SJSA1 (cell line): ENCODE data around the gene RPGRIP1L. TPM values are rescaled to one million over a fixed set of nuclear protein-coding genes. Genes with fewer than 3 reads are reported as not detected.
"Not testable (repeated sequence)": the region's sequence is repeated elsewhere in the genome, so short reads cannot be mapped to it uniquely, and the experiment has no call there.

Source experiments
- DNase-seq, 2 experiments: peaks; one replicate each; pipeline ENCODE4 v3.0.0-alpha.2; 2015 to 2020; ENCODE audit warnings: low spot score in 2 of 2, low read depth in 1 of 2
- H3K27ac ChIP-seq: fragments of 250-450 bp; sonication (Bioruptor Pico); 2 replicates; pipeline ENCODE4 v1.5.1; 2020; ENCODE audit warnings: mild to moderate bottlenecking, moderate library complexity
- H3K27me3 ChIP-seq: fragments of 250-450 bp; sonication (Bioruptor Pico); replicated peaks from 2 replicates; pipeline ENCODE4 v1.5.1; 2020; ENCODE audit warnings: mild to moderate bottlenecking, moderate library complexity
- H3K36me3 ChIP-seq: fragments of 250-450 bp; sonication (Bioruptor Pico); 2 replicates; pipeline ENCODE4 v1.5.1; 2020; ENCODE audit warnings: mild to moderate bottlenecking
- H3K4me1 ChIP-seq: fragments of 250-450 bp; sonication (Bioruptor Pico); replicated peaks from 2 replicates; pipeline ENCODE4 v1.6.1; 2021; ENCODE audit warnings: mild to moderate bottlenecking
- H3K4me3 ChIP-seq: fragments of 250-450 bp; sonication (Bioruptor Pico); 2 replicates; pipeline ENCODE4 v1.5.1; 2020; ENCODE audit warnings: mild to moderate bottlenecking
- H3K9me3 ChIP-seq: fragments of 250-450 bp; sonication (Bioruptor Pico); replicated peaks from 2 replicates; pipeline ENCODE4 v1.5.1; 2020; ENCODE audit warnings: mild to moderate bottlenecking
- total RNA-seq: library from RNA; depleted of rRNA; stranded (reverse); fragments of >200 nt; shearing (Covaris generic); gene quantifications from 2 replicates; pipeline ENCODE4 v1.2.3, GENCODE V29; 2014

RPGRIP1L gene
- total RNA-seq, 1 experiment from 2014 or later = 14.6 TPM

- not testable (repeated sequence) for H3K4me3 ChIP-seq, DNase-seq, H3K9me3 ChIP-seq, H3K27me3 ChIP-seq, H3K27ac ChIP-seq, H3K4me1 ChIP-seq
- H3K36me3 ChIP-seq = peaks cover 17% of the 10 kb centered on the region
Measured at GRCh38 chr16:53698271-53698670, 5.4 kb downstream of the RPGRIP1L start.

GRCh38 chr16:53695070-53695469 lies 8.6 kb downstream of the RPGRIP1L start:
- peaks cover 8% of the 10 kb centered on the region for H3K4me1 ChIP-seq
- peaks cover 15% of the 10 kb centered on the region for H3K36me3 ChIP-seq

GRCh38 chr16:53693320-53693719 lies 10.3 kb downstream of the RPGRIP1L start:
- no peaks in the 10 kb centered on the region for H3K9me3 ChIP-seq
- peaks cover 15% of the 10 kb centered on the region for H3K36me3 ChIP-seq
- H3K27me3 ChIP-seq = no peaks in the 10 kb centered on the region
- DNase-seq = no peak
- H3K4me3 ChIP-seq = no peak overlapping the region
- H3K27ac ChIP-seq = no peak overlapping the region
- H3K4me1 ChIP-seq = peaks cover 8% of the 10 kb centered on the region

More at GRCh38 chr16:53695070-53695469, 8.6 kb downstream of the RPGRIP1L start:
- DNase-seq = peak in 1 of 2 experiments; percentile 16
- H3K4me3 ChIP-seq = no peak overlapping the region
- H3K9me3 ChIP-seq = no peaks in the 10 kb centered on the region
- no peaks in the 10 kb centered on the region for H3K27me3 ChIP-seq
- H3K27ac ChIP-seq = no peak overlapping the region

GRCh38 chr16:53692146-53692545 lies 11.5 kb downstream of the RPGRIP1L start:
- Histone ChIP-seq H3K4me3 (no peak overlapping the region), H3K9me3 (no peaks in the 10 kb centered on the region), H3K27me3 (no peaks in the 10 kb centered on the region), H3K27ac (no peak overlapping the region), H3K4me1 (peaks cover 8% of the 10 kb centered on the region), H3K36me3 (peaks cover 15% of the 10 kb centered on the region)
- no peak for DNase-seq

- H3K4me1 ChIP-seq = peaks cover 8% of the 10 kb centered on the region
- no peak overlapping the region for H3K4me3 ChIP-seq
- H3K36me3 ChIP-seq = peaks cover 18% of the 10 kb centered on the region
- no peaks in the 10 kb centered on the region for H3K9me3 ChIP-seq
- DNase-seq = no peak
- no peak overlapping the region for H3K27ac ChIP-seq
- H3K27me3 ChIP-seq = no peaks in the 10 kb centered on the region
Measured at GRCh38 chr16:53690771-53691170, 12.9 kb downstream of the RPGRIP1L start.

- Histone ChIP-seq H3K27me3 (no peaks in the 10 kb centered on the region), H3K4me1 (peaks cover under 1% of the 10 kb centered on the region; the same call in 1 of the 2 replicates), H3K36me3 (peaks cover 16% of the 10 kb centered on the region), H3K9me3 (no peaks in the 10 kb centered on the region), H3K4me3 (no peak overlapping the region), H3K27ac (no peak overlapping the region)
- DNase-seq = no peak
Measured at GRCh38 chr16:53689636-53690035, 14.0 kb downstream of the RPGRIP1L start.

- no peak for DNase-seq
- H3K9me3 ChIP-seq = no peaks in the 10 kb centered on the region
Measured at GRCh38 chr16:53686710-53687109, 16.9 kb downstream of the RPGRIP1L start.

GRCh38 chr16:53685334-53685733 lies 18.3 kb downstream of the RPGRIP1L start:
- DNase-seq, H3K36me3 ChIP-seq: not testable (repeated sequence)

More at GRCh38 chr16:53686710-53687109, 16.9 kb downstream of the RPGRIP1L start:
- Histone ChIP-seq H3K4me1 (no peaks in the 10 kb centered on the region), H3K4me3 (no peak overlapping the region), H3K27ac (no peak overlapping the region), H3K36me3 (peaks cover 12% of the 10 kb centered on the region), H3K27me3 (no peaks in the 10 kb centered on the region)

GRCh38 chr16:53681354-53681753 lies 22.3 kb downstream of the RPGRIP1L start:
- H3K27me3 ChIP-seq = no peaks in the 10 kb centered on the region
- peaks cover 4% of the 10 kb centered on the region for H3K36me3 ChIP-seq
- H3K4me1 ChIP-seq = peaks cover 7% of the 10 kb centered on the region
- no peak for DNase-seq
- no peaks in the 10 kb centered on the region for H3K9me3 ChIP-seq
- no peak overlapping the region for H3K4me3 ChIP-seq
- no peak overlapping the region for H3K27ac ChIP-seq

More at GRCh38 chr16:53685334-53685733, 18.3 kb downstream of the RPGRIP1L start:
- not testable (repeated sequence) for H3K27me3 ChIP-seq, H3K27ac ChIP-seq, H3K4me3 ChIP-seq, H3K9me3 ChIP-seq, H3K4me1 ChIP-seq

GRCh38 chr16:53680756-53681155 lies 22.9 kb downstream of the RPGRIP1L start:
- no peaks in the 10 kb centered on the region for H3K27me3 ChIP-seq
- H3K4me3 ChIP-seq = no peak overlapping the region
- peaks cover 7% of the 10 kb centered on the region for H3K4me1 ChIP-seq
- DNase-seq = no peak
- H3K9me3 ChIP-seq = no peaks in the 10 kb centered on the region
- no peak overlapping the region for H3K27ac ChIP-seq
- H3K36me3 ChIP-seq = peaks cover 4% of the 10 kb centered on the region

- Histone ChIP-seq H3K9me3 (no peaks in the 10 kb centered on the region), H3K27ac (no peak overlapping the region), H3K4me1 (peaks cover 7% of the 10 kb centered on the region), H3K27me3 (no peaks in the 10 kb centered on the region), H3K36me3 (no peaks in the 10 kb centered on the region; the same call in none of the 2 replicates), H3K4me3 (no peak overlapping the region)
- no peak for DNase-seq
Measured at GRCh38 chr16:53678756-53679343, 24.8 kb downstream of the RPGRIP1L start.

GRCh38 chr16:53678155-53678554 lies 25.5 kb downstream of the RPGRIP1L start:
- peaks cover 7% of the 10 kb centered on the region for H3K4me1 ChIP-seq
- H3K36me3 ChIP-seq = no peaks in the 10 kb centered on the region; the same call in 1 of the 2 replicates
- no peaks in the 10 kb centered on the region for H3K27me3 ChIP-seq
- DNase-seq = no peak
- H3K4me3 ChIP-seq = no peak overlapping the region
- no peak overlapping the region for H3K27ac ChIP-seq
- H3K9me3 ChIP-seq = no peaks in the 10 kb centered on the region

GRCh38 chr16:53673189-53673588 lies 30.5 kb downstream of the RPGRIP1L start:
- Histone ChIP-seq H3K27ac (no peak overlapping the region), H3K4me1 (no peaks in the 10 kb centered on the region), H3K9me3 (no peaks in the 10 kb centered on the region), H3K4me3 (no peak overlapping the region), H3K27me3 (no peaks in the 10 kb centered on the region), H3K36me3 (no peaks in the 10 kb centered on the region)
- DNase-seq = no peak

GRCh38 chr16:53672461-53672860 lies 31.2 kb downstream of the RPGRIP1L start:
- Histone ChIP-seq H3K36me3 (no peaks in the 10 kb centered on the region), H3K4me1 (peaks cover 2% of the 10 kb centered on the region), H3K9me3 (no peaks in the 10 kb centered on the region), H3K27me3 (no peaks in the 10 kb centered on the region), H3K4me3 (no peak overlapping the region), H3K27ac (no peak overlapping the region)
- no peak for DNase-seq

- no peak for DNase-seq
- H3K27ac ChIP-seq = no peak overlapping the region
- no peak overlapping the region for H3K4me3 ChIP-seq
- no peaks in the 10 kb centered on the region for H3K9me3 ChIP-seq
- no peaks in the 10 kb centered on the region for H3K36me3 ChIP-seq
- peaks cover 32% of the 10 kb centered on the region for H3K4me1 ChIP-seq
- H3K27me3 ChIP-seq = no peaks in the 10 kb centered on the region
Measured at GRCh38 chr16:53668869-53669268, 34.8 kb downstream of the RPGRIP1L start.
